Liver (tissue), 3 donors: ENCODE measurements around the gene HIP1R.

Experiments used
- FOXA1 ChIP-seq: IDR thresholded peaks from 2 replicates; pipeline ENCODE4 v1.6.1; 2016; ENCODE audit warnings: antibody characterized with exemption
- GABPA ChIP-seq, 2 donors: IDR thresholded peaks in 1 of 2; conservative IDR thresholded peaks in 1 of 2; 2 replicates each; pipeline ENCODE4 v1.6.1; 2016; ENCODE audit warnings: antibody characterized with exemption in 2 of 2, mild to moderate bottlenecking in 1 of 2, moderate library complexity in 1 of 2
- NR2F2 ChIP-seq: IDR thresholded peaks from 2 replicates; pipeline ENCODE4 v1.6.1; 2016; ENCODE audit warnings: antibody characterized with exemption
- SP1 ChIP-seq: IDR thresholded peaks from 2 replicates; pipeline ENCODE4 v1.6.1; 2018; ENCODE audit warnings: antibody characterized with exemption, mild to moderate bottlenecking
- TF ChIP-seq, protein P1 (sequence below): IDR thresholded peaks from 2 replicates; pipeline ENCODE4 v1.6.1; 2016; ENCODE audit warnings: antibody characterized with exemption, mild to moderate bottlenecking
- TF ChIP-seq, protein P2 (sequence below): fragments of 150-350 bp; IDR thresholded peaks from 2 replicates; pipeline ENCODE4 v1.5.1; 2017; ENCODE audit warnings: improper control_type of control experiment, low read depth, low read length; ENCODE audit not compliant: missing input control
- donor health status: healthy.
- donor health status: healthy.

GRCh38 chr12:122820838-122821271 lies 14.4 kb upstream of the HIP1R start:
- TF ChIP-seq SP1: no peak
- TF ChIP-seq, protein P1, sequence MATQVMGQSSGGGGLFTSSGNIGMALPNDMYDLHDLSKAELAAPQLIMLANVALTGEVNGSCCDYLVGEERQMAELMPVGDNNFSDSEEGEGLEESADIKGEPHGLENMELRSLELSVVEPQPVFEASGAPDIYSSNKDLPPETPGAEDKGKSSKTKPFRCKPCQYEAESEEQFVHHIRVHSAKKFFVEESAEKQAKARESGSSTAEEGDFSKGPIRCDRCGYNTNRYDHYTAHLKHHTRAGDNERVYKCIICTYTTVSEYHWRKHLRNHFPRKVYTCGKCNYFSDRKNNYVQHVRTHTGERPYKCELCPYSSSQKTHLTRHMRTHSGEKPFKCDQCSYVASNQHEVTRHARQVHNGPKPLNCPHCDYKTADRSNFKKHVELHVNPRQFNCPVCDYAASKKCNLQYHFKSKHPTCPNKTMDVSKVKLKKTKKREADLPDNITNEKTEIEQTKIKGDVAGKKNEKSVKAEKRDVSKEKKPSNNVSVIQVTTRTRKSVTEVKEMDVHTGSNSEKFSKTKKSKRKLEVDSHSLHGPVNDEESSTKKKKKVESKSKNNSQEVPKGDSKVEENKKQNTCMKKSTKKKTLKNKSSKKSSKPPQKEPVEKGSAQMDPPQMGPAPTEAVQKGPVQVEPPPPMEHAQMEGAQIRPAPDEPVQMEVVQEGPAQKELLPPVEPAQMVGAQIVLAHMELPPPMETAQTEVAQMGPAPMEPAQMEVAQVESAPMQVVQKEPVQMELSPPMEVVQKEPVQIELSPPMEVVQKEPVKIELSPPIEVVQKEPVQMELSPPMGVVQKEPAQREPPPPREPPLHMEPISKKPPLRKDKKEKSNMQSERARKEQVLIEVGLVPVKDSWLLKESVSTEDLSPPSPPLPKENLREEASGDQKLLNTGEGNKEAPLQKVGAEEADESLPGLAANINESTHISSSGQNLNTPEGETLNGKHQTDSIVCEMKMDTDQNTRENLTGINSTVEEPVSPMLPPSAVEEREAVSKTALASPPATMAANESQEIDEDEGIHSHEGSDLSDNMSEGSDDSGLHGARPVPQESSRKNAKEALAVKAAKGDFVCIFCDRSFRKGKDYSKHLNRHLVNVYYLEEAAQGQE: no peak
- no peak for TF ChIP-seq NR2F2
- TF ChIP-seq, protein P2, sequence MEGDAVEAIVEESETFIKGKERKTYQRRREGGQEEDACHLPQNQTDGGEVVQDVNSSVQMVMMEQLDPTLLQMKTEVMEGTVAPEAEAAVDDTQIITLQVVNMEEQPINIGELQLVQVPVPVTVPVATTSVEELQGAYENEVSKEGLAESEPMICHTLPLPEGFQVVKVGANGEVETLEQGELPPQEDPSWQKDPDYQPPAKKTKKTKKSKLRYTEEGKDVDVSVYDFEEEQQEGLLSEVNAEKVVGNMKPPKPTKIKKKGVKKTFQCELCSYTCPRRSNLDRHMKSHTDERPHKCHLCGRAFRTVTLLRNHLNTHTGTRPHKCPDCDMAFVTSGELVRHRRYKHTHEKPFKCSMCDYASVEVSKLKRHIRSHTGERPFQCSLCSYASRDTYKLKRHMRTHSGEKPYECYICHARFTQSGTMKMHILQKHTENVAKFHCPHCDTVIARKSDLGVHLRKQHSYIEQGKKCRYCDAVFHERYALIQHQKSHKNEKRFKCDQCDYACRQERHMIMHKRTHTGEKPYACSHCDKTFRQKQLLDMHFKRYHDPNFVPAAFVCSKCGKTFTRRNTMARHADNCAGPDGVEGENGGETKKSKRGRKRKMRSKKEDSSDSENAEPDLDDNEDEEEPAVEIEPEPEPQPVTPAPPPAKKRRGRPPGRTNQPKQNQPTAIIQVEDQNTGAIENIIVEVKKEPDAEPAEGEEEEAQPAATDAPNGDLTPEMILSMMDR: no peak
- TF ChIP-seq FOXA1: no peak
- TF ChIP-seq GABPA (IDR thresholded peaks at IDR 0.05 in 1 of 2, conservative IDR thresholded peaks at IDR 0.05 in 1 of 2): no peak
